C1 segment of cervical spinal cord (tissue), 14 donors: ENCODE measurements around the gene VASP.
A peak's percentile ranks its signal among the peaks of the same experiment; 100 is the strongest.
"Not testable (repeated sequence)": the region's sequence is repeated elsewhere in the genome, so short reads cannot be mapped to it uniquely, and the experiment has no call there.

Experiments
- DNase-seq, 14 donors: peaks; one replicate each; lab custom pipeline; 2025; lab: John Stamatoyannopoulos, UW

VASP gene

GRCh38 chr19:45496349-45496953, 10.8 kb upstream of the VASP start:
- peak in 5 of 14 donors; percentile 5 to 55 (median 35) for DNase-seq

GRCh38 chr19:45497791-45498190, 9.5 kb upstream of the VASP start:
- DNase-seq, result no peak

DNA sequence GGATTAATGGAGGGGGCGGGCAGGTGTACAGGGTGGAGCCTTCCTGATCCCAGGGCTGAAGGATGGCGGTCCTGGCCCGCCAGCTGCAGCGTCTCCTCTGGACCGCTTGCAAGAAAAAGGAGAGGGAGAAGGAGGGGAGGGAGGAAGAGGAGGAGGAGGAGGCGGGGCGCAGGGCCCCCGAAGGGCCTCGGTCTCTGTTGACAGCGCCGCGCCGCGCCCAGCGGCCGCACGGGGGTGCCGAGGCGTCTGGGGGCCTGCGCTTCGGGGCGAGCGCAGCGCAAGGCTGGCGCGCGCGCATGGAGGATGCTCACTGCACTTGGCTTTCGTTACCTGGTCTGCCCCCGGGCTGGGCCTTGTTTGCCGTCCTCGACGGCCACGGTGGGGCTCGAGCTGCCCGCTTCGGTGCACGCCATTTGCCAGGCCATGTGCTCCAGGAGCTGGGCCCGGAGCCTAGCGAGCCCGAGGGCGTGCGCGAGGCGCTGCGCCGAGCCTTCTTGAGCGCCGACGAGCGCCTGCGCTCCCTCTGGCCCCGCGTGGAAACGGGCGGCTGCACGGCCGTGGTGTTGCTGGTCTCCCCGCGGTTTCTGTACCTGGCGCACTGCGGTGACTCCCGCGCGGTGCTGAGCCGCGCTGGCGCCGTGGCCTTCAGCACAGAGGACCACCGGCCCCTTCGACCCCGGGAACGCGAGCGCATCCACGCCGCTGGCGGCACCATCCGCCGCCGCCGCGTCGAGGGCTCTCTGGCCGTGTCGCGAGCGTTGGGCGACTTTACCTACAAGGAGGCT, 8.7 kb upstream of the VASP start, which contains the start of gene PPM1N:
Gene PPM1N (plus strand): TSS at position 33 of the 785 bp plus-strand sequence. CDS start 30 bp downstream, at position 63.
- DNase-seq, result peak in 1 of 14 donors; percentile 5

GRCh38 chr19:45499196-45500180, 7.8 kb upstream of the VASP start:
- peak in 1 of 14 donors; percentile 16 for DNase-seq

GRCh38 chr19:45500918-45501729, 6.2 kb upstream of the VASP start:
- DNase-seq, result no peak

- no peak for DNase-seq
These were observed 5.6 kb upstream of the VASP start for GRCh38 chr19:45501730-45502014.

DNA sequence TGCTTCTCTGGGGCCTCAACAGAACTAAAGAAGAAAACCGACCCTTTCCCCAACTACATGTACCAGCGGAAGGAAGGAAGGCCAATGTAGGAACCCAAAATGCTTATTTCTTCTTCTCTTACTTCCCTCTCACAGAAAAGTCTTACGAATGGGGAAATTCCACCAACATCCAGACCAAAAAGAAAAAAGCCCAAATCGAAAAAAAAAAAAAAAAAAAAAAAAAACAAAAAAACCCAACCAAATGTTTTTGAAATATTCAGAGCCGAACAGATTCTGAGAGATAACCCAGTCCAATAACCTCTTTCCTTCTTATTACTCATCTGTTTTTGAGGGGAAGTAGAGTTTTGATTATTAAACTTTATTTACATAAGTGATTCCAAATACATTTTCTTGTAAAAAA, 5.2 kb upstream of the VASP start:
- no peak for DNase-seq

DNA sequence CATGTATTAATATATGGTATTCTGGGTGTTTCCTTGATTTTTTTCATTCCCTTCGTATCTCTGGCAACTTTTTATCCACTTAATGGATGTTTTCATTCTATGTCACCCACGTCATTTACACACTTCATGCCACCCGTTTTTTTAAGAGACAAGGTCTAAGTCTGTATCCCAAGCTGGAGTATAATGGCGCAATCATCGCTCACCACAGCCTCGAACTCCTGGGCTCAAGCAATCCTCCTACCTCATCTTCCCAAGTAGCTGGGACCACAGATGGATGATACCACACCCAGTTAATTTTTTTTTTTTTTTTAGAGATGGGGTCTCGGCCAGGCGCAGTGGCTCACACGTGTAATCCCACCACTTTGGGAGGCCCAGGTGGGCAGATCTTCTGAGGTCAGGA, 3.4 kb upstream of the VASP start:
- DNase-seq, result no peak

GRCh38 chr19:45505151-45505995, 1.9 kb upstream of the VASP start:
- no peak for DNase-seq

GRCh38 chr19:45505996-45506245, 1.4 kb upstream of the VASP start:
- no peak for DNase-seq

GRCh38 chr19:45506246-45506988, 862 bp upstream of the VASP start:
- peak; percentile 21 to 85 (median 70) for DNase-seq

- DNase-seq, result peak in 2 of 14 donors; percentile 18 to 43
These were observed 665 bp downstream of the VASP start for GRCh38 chr19:45507872-45508416.

DNA sequence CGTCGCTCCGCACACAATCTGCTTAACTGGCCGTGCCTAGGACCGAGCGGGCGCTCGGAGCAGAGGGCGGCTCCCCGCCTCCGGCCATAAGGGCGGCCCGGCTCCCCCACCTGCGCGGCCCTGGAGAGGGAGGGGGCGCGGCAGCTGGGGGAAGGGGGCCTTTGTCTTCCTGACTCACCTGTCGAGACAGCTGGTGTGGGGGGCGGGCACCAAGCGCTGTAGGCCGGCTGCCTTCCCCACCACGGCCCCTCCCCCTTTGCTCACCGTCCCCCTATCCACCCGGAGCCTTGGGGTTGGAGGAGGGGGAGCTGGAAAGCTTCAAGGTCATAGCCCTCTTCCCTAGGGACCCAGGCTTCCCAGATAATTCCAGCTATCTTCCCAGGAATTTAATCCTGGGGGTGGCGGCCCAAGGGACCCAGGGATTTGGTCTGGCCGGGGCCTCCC, 1.2 kb downstream of the VASP start:
- no peak for DNase-seq

DNA sequence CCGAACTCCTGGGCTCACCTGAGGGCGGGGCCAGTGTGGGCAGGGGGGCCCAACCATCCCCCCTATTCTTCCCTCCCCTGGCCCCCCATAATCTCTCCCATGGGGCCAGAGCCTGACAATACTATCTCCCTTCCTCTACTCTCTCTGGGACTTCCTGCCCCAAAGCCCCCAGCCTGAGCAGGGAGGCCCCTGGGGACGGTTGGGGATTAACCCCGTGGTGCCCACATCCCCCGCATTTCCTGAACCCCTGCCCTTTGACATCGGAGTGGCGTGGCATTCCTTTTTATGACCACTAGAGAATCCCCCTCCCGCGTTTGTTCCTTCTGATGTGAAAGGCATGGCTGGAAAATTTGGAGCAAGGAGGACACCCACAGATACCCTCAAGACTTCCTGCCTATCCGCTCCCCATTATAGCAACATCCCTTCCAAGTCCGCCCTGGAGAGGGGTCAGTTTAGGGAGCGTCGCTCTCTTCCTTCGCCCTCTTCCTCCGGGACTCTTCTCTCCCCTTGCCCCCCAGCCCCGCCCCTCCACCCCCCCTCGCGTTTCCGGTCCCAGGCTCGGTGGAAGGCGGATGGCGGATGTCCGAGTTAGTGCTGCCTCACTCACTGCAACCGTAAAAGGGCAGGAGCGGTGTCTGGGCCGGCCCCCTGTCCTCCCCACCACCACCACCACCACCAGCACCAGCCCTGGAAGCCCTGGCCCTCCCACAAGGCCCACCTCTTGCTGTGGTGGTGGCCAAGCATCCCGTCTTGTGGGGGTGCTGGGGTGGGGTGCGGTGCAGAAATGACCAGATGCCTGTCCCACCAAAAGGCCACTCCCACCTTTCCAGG, 1.8 kb downstream of the VASP start:
- DNase-seq, result peak in 8 of 14 donors; percentile 9 to 43 (median 22)

- no peak for DNase-seq
These were observed 2.4 kb downstream of the VASP start for GRCh38 chr19:45509692-45510015.

- not testable (repeated sequence) for DNase-seq
These were observed 3.1 kb downstream of the VASP start for GRCh38 chr19:45510352-45510751.

DNA sequence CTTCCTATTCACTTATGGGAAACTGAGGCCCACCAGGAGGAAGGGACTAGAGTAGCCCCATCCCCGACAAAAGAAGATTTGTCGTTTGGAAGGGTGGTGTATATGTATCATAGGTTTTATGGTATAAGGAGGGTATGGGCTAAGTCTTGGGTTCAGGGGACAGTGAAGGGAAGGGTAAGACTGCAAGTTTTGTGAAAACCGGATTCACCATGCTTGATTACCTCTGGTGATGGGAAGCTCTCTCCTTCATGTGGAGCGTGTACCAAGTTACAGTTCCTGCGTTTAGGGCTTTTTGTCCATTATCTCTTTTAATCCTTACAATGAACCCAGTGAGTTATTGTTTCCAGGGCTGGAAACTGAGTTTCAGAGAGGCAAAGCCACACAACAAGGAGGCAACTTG, 3.8 kb downstream of the VASP start:
- no peak for DNase-seq

- no peak for DNase-seq
These were observed 5.7 kb downstream of the VASP start for GRCh38 chr19:45512881-45513483.
